Panc1 (cell line): Measurements from ENCODE around the gene SETX. TPM values are rescaled to one million over a fixed set of nuclear protein-coding genes. Genes with fewer than 3 reads are reported as not detected.

Experiments
- ATAC-seq: fragments of 200-7000 bp; cut with Tn5 transposase; 2 replicates; pipeline ENCODE4 v1.9.1; 2020; ENCODE audit warnings: mild to moderate bottlenecking, moderate library complexity
- BruUV-seq: library from RNA; stranded (reverse); fragments of 400-500 nt; replicated peaks from 2 replicates; lab custom pipeline; 2021; lab: Mats Ljungman, UMichigan
- CTCF ChIA-PET: fragments of 300-600 bp; sonication (Branson Sonifier 250); formaldehyde crosslinking; loops from one replicate; lab custom pipeline; 2022; ENCODE audit warnings: antibody characterized with exemption; lab: Charles Lee
- POLR2A ChIA-PET: fragments of 300-600 bp; sonication (Branson Sonifier 250); formaldehyde crosslinking; loops from one replicate; lab custom pipeline; 2022; ENCODE audit warnings: antibody characterized with exemption; lab: Charles Lee
- DNase-seq: peaks from one replicate; pipeline ENCODE4 v3.0.0-alpha.2; 2010; ENCODE audit warnings: low read depth, low spot score
- H3K27ac ChIP-seq: 2 replicates; pipeline ENCODE4 v1.5.1; 2011; ENCODE audit warnings: mild to moderate bottlenecking, low read length, inconsistent platforms
- H3K27me3 ChIP-seq: fragments of 200-500 bp; sonication (Bioruptor generic); 2 replicates; pipeline ENCODE4 v1.6.0; 2014; ENCODE audit warnings: low read length, inconsistent platforms; ENCODE audit not compliant: control insufficient read depth, insufficient read depth
- H3K36me3 ChIP-seq: fragments of 200-500 bp; sonication (Bioruptor generic); 2 replicates; pipeline ENCODE4 v1.5.1; 2014; ENCODE audit warnings: inconsistent platforms, mild to moderate bottlenecking, low read length, moderate library complexity; ENCODE audit not compliant: control insufficient read depth, insufficient read depth
- H3K4me1 ChIP-seq: 2 replicates; pipeline ENCODE4 v1.5.1; 2011; ENCODE audit warnings: inconsistent platforms, mild to moderate bottlenecking, low read length, moderate library complexity; ENCODE audit not compliant: control insufficient read depth, insufficient read depth
- H3K4me3 ChIP-seq, 2 experiments: 2 replicates each; pipeline ENCODE4 v1.5.1; 2011 to 2012; ENCODE audit warnings: low read depth in 2 of 2, low read length in 2 of 2, mild to moderate bottlenecking in 2 of 2, inconsistent platforms in 1 of 2, moderate library complexity in 1 of 2
- H3K9me3 ChIP-seq: fragments of 200-500 bp; sonication (Bioruptor generic); 2 replicates; pipeline ENCODE4 v1.5.1; 2014; ENCODE audit warnings: low read depth, mild to moderate bottlenecking, inconsistent platforms, low read length, moderate library complexity; ENCODE audit not compliant: control insufficient read depth, insufficient read depth
- POLR2AphosphoS5 ChIP-seq: IDR thresholded peaks from 2 replicates; pipeline ENCODE4 v1.6.1; 2012; ENCODE audit warnings: mild to moderate bottlenecking, low read depth, low read length, moderate library complexity
- SIN3A ChIP-seq: IDR thresholded peaks from 2 replicates; pipeline ENCODE4 v1.6.1; 2012; ENCODE audit warnings: low read depth, mild to moderate bottlenecking, low read length, moderate library complexity, borderline replicate concordance; ENCODE audit not compliant: insufficient read depth
- TCF7L2 ChIP-seq: IDR thresholded peaks from 2 replicates; pipeline ENCODE4 v1.6.1; 2011; ENCODE audit warnings: mild to moderate bottlenecking, low read depth, low read length, inconsistent platforms
- in situ Hi-C: cut with HindIII; loops from 2 replicates; pipeline ENCODE4 v1.10.0; 2016; ENCODE audit warnings: low sequenced_read_pairs, low pct_unique_long_range_greater_than_20kb
- intact Hi-C: fragments of 100-400 bp; cut with micrococcal nuclease; formaldehyde crosslinking; loops from one replicate; pipeline ENCODE4 v1.10.0; 2022; ENCODE audit not compliant: unreplicated experiment
- total RNA-seq: library from RNA; stranded (reverse); gene quantifications from one replicate; pipeline ENCODE4 v1.2.1, GENCODE V29; 2021; ENCODE audit not compliant: unreplicated experiment
- TF ChIP-seq, protein P1 (sequence below): fragments of 450-650 bp; IDR thresholded peaks from 2 replicates; pipeline ENCODE4 v1.5.1; 2017; ENCODE audit warnings: mild to moderate bottlenecking
- TF ChIP-seq, protein P2 (sequence below), 2 experiments: IDR thresholded peaks; 2 replicates each; pipeline ENCODE4 v1.6.1; 2011 to 2012; ENCODE audit warnings: low read depth in 2 of 2, control low read depth in 1 of 2, low read length in 1 of 2, mild to moderate bottlenecking in 1 of 2, moderate library complexity in 1 of 2; ENCODE audit not compliant: insufficient read depth in 1 of 2

The SETX gene
- total RNA-seq, 1 experiment from 2014 or later, result 28.1 TPM

DNA sequence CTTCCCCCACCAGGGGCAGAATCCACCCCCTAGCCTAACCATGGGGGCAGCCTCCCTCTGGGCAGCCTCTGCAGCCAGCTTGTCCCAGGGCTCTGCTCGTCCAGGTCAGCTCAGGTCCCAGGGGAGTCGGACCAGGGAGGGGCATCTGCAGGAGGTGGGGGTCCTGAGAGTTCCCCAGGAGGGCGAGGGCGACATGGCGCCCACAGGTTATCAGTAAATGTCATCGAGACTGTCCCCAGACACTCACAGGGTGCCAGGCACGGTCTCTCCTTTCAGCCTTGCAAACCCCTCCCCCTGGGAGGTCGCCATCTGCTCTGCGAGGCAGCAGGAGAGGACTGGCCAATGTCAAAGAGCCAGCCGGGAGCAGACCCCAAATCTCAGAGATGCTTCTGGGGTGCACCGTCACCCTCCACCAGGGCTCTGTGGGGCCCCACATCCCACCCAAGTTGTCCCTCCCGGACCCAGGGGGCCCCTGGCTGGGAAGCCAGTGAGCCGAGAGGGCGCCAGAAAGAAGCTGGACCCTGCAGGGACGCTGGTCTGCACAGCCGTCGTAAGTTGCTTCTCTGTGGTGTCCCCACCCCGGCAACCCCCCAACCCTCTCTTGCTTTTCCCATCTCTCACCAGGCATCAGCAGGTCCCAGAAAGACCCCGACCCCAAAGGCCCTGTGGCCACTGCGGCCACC lies 123.6 kb downstream of the SETX start:
- intact Hi-C loops (no loop called here), in situ Hi-C loops (no loop called here)
- TF ChIP-seq POLR2AphosphoS5, result no peak
- TF ChIP-seq TCF7L2, result no peak
- TF ChIP-seq, protein P1, sequence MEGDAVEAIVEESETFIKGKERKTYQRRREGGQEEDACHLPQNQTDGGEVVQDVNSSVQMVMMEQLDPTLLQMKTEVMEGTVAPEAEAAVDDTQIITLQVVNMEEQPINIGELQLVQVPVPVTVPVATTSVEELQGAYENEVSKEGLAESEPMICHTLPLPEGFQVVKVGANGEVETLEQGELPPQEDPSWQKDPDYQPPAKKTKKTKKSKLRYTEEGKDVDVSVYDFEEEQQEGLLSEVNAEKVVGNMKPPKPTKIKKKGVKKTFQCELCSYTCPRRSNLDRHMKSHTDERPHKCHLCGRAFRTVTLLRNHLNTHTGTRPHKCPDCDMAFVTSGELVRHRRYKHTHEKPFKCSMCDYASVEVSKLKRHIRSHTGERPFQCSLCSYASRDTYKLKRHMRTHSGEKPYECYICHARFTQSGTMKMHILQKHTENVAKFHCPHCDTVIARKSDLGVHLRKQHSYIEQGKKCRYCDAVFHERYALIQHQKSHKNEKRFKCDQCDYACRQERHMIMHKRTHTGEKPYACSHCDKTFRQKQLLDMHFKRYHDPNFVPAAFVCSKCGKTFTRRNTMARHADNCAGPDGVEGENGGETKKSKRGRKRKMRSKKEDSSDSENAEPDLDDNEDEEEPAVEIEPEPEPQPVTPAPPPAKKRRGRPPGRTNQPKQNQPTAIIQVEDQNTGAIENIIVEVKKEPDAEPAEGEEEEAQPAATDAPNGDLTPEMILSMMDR, result no peak
- TF ChIP-seq SIN3A, result no peak
- TF ChIP-seq, protein P2, sequence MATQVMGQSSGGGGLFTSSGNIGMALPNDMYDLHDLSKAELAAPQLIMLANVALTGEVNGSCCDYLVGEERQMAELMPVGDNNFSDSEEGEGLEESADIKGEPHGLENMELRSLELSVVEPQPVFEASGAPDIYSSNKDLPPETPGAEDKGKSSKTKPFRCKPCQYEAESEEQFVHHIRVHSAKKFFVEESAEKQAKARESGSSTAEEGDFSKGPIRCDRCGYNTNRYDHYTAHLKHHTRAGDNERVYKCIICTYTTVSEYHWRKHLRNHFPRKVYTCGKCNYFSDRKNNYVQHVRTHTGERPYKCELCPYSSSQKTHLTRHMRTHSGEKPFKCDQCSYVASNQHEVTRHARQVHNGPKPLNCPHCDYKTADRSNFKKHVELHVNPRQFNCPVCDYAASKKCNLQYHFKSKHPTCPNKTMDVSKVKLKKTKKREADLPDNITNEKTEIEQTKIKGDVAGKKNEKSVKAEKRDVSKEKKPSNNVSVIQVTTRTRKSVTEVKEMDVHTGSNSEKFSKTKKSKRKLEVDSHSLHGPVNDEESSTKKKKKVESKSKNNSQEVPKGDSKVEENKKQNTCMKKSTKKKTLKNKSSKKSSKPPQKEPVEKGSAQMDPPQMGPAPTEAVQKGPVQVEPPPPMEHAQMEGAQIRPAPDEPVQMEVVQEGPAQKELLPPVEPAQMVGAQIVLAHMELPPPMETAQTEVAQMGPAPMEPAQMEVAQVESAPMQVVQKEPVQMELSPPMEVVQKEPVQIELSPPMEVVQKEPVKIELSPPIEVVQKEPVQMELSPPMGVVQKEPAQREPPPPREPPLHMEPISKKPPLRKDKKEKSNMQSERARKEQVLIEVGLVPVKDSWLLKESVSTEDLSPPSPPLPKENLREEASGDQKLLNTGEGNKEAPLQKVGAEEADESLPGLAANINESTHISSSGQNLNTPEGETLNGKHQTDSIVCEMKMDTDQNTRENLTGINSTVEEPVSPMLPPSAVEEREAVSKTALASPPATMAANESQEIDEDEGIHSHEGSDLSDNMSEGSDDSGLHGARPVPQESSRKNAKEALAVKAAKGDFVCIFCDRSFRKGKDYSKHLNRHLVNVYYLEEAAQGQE (IDR thresholded peaks at IDR 0.05; ENCODE audit: insufficient read depth in 1 of 2, low read depth in 2 of 2, low read length in 1 of 2), result no peak
- H3K36me3 ChIP-seq, result no peaks in the 10 kb centered on the region
- POLR2A ChIA-PET, result no interaction called here
- H3K9me3 ChIP-seq, result no peaks in the 10 kb centered on the region
- BruUV-seq, result no TSS peak
- H3K27ac ChIP-seq, result no peak overlapping the region
- no peaks in the 10 kb centered on the region for H3K27me3 ChIP-seq
- CTCF ChIA-PET, result interaction anchor here (0.6 kb wide), 1 partner anchor 359 kb away, joined by 8 read pairs; no protein-coding TSS in a partner anchor
- ATAC-seq (no peak), DNase-seq (no peak)
- no peak overlapping the region for H3K4me3 ChIP-seq
- H3K4me1 ChIP-seq, result no peaks in the 10 kb centered on the region

DNA sequence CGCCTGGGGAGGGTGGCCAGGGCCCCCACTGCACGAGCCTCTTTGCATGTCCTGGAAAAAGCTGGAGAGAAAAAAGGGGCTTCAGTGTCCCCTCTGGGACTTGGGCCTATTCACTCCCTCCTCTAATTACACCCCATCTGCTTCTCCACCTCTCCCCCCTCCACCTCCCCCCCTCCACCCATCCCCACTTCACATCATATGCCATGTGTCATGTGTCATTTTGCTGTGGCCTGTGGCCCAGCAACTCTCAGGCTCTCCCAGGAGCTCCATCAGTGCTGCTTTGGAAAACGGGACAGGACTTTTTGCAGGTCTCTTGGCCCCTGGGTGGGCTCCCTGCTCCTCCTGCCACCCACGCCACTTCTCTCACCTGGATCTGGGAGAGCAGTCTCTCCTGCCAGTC lies 124.2 kb downstream of the SETX start:
- Histone ChIP-seq H3K27me3 (no peaks in the 10 kb centered on the region), H3K4me3 (no peak overlapping the region), H3K27ac (no peak overlapping the region), H3K9me3 (no peaks in the 10 kb centered on the region), H3K36me3 (no peaks in the 10 kb centered on the region), H3K4me1 (no peaks in the 10 kb centered on the region)
- ChIA-PET POLR2A (no interaction called here), CTCF (interaction anchor here (0.6 kb wide), 1 partner anchor 358 kb away, joined by 8 read pairs; no protein-coding TSS in a partner anchor)
- TF ChIP-seq POLR2AphosphoS5, result no peak
- in situ Hi-C loops, result no loop called here
- DNase-seq, result no peak
- no peak for ATAC-seq
- no TSS peak for BruUV-seq
- intact Hi-C loops, result no loop called here

DNA sequence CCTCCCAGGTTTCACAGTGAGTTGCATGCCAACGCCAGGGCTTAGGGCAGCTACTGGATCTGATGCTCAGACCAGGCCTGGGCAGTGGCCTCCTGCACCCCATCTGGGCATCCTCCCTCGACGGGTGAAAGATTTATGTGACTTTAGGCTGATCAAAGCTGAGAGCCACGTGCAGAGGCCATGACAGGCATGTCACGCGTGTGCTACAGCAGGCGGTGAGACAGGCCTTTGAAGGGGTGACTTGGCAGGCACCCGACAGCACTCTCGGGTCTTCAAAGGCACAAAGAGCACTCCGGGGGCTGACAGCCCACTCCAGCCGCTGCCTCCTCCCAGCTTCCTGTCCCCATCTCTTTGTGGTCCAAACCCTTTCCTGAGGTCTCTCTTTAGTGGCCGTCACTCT lies 126.7 kb downstream of the SETX start:
- no peaks in the 10 kb centered on the region for H3K4me1 ChIP-seq
- no peaks in the 10 kb centered on the region for H3K36me3 ChIP-seq
- no peaks in the 10 kb centered on the region for H3K27me3 ChIP-seq
- no peak overlapping the region for H3K27ac ChIP-seq
- no peak overlapping the region for H3K4me3 ChIP-seq
- no TSS peak for BruUV-seq
- CTCF ChIA-PET, result interaction anchor here (0.7 kb wide), 1 partner anchor 356 kb away, joined by 7 read pairs; no protein-coding TSS in a partner anchor
- POLR2A ChIA-PET, result no interaction called here
- no peak for TF ChIP-seq SIN3A
- TF ChIP-seq, protein P2 (IDR thresholded peaks at IDR 0.05; ENCODE audit: insufficient read depth in 1 of 2, low read depth in 2 of 2, low read length in 1 of 2), result no peak
- no peak for TF ChIP-seq POLR2AphosphoS5
- TF ChIP-seq, protein P1, result no peak
- TF ChIP-seq TCF7L2, result no peak
- intact Hi-C loops, result no loop called here
- no peaks in the 10 kb centered on the region for H3K9me3 ChIP-seq
- DNase-seq (no peak), ATAC-seq (no peak)
- in situ Hi-C loops, result no loop called here
